GM19099 (cell line): ENCODE measurements around the gene PKD2.

ENCODE experiments used
- POLR2A ChIP-seq: IDR thresholded peaks from 3 replicates; pipeline ENCODE4 v1.6.1; 2011; ENCODE audit warnings: low read depth; ENCODE audit not compliant: insufficient read length; ENCODE audit errors: extremely low read depth

Gene PKD2

DNA sequence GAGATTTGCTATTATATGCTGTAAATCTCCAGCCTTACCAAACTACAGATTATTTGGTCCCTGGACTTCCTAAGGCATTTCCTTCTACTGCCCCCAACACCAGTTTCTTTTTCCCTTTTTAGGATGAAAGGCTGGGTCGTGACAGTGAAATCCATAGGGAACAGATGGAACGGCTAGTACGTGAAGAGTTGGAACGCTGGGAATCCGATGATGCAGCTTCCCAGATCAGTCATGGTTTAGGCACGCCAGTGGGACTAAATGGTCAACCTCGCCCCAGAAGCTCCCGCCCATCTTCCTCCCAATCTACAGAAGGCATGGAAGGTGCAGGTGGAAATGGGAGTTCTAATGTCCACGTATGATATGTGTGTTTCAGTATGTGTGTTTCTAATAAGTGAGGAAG lies 67.9 kb downstream of the PKD2 start:
- TF ChIP-seq POLR2A, result no peak

- TF ChIP-seq POLR2A, result no peak
These were observed 70.6 kb downstream of the PKD2 start for GRCh38 chr4:88077911-88078524.

DNA sequence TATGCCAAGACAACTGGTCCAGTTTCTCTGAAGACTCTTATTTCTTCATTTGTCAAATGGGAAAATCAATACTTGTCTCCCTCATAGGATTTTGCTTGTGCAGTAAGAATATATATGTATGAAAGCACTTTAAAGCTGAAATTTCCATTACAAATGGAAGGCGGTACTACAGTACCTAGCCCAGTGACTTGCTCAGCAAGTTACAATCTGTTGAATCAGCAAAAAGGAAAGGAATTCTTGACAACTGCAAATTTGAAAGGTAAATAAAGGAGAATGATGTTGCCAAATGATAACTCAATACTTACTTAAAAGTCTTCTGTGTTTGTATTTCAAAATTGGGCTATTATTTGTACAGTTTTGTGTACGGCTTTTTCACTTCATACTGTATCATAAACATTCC lies 71.1 kb downstream of the PKD2 start:
- TF ChIP-seq POLR2A, result no peak

DNA sequence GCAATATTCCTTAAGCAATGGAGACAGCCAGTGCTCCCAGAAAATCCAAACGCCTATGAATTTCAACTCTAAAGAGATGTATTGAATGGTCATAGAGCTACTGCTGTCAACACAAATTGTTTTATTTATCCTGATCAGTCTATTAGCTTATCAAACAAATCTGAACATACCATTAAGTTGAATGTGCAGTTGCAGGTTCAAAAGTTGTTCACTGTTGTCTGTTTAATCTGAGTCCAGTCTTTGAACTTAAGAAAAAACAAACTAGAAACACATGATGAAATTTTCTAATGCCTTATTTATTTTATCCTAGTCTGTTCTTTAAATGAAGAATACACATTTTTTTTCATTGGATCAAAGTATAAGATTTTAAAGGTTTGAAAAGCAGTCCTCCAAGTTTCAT lies 73.2 kb downstream of the PKD2 start:
- TF ChIP-seq POLR2A, result no peak

DNA sequence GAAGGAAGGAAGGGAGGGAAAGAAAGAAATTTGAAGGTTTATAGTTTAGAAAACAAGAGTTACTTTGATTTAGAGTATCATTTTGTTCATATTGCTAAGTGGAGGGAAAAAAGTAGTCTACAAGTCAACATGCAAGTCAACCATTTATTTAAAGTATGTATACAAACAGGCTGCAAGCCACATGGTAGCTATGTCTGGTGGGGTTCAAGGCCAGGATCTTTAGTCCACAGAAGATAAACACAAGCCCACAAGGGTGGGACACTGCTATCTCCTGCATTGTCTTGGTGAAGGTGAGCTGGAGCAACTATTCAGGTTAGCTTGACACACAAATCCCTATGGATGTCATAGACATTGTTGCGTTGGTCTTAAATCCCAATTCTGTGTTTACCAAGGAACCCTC lies 79.6 kb downstream of the PKD2 start:
- no peak for TF ChIP-seq POLR2A

DNA sequence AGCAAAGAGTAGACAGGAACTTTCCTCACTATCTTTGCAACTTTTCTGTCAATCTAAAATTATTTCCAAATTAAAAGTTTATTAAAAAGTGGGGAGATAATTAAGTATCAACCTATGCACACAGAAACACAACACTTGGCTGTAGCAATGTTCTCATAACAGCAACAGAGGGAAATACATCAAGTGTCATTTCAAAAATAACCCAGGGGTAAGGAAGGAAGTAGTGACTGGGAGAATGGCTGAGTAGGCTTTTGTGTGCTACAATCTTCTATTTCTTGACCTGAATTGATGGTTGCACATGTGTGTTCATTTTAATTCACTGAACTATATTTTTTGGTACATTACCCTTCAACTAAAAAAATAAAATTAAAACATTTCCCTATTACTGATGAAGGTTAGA lies 83.5 kb downstream of the PKD2 start:
- TF ChIP-seq POLR2A, result no peak

- no peak for TF ChIP-seq POLR2A
These were observed 83.9 kb downstream of the PKD2 start for GRCh38 chr4:88091378-88091777.

DNA sequence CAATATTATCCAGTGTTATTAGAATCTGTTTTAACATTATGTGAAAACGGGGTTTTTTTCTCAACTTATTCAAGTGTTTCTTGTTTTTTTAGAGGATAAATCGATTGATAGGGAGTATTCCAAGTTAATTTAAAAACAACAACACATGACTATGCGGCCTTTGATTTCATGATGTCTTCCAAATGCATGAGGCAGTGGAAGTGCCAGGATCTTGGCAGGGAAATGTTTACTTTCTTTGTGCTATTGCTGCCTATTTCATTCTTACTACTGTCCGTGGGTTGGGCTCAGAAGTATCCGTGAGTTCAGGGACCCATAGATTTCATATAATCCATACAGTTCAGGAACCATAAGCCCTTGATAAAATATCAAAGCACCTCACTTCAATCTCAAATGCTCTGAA lies 86.4 kb downstream of the PKD2 start:
- TF ChIP-seq POLR2A, result no peak

GRCh38 chr4:88097301-88097700 lies 89.9 kb downstream of the PKD2 start:
- TF ChIP-seq POLR2A, result no peak

GRCh38 chr4:88097781-88098180 lies 90.3 kb downstream of the PKD2 start:
- no peak for TF ChIP-seq POLR2A

DNA sequence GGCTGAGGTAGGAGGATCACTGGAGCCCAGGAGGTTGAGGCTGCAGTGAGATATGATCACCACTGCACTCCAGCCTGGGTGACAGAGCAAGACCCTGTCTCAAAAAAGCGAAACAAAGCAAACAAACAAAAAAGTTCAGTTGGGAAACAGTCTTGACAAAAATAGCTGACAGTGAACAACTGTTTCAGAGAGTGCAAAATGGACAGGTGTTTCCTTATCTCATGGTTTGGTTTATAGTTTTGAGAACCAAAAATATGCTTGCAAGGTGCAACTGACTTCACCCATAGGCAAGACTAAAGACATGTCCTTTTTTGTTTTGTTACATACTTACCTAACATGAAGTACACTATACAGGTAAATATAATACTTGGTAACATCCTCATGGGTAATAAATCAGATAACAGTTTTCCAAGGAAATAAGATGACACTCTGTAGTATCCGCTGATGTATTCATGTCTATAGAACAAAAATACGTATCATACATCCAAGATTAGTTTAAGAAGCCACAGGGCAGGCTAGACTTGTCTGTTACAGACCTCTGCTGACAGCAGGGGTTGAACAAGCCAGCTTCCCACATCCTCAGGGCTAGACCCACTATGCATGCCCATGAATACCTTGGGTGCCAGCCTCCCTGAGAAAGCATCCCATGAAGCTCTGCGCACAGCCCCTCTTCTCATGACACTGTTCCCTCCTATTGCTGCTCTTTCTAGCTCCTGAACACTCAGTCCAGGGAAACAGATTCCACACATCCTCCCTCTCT lies 91.7 kb downstream of the PKD2 start:
- no peak for TF ChIP-seq POLR2A

- TF ChIP-seq POLR2A, result no peak
These were observed 93.7 kb downstream of the PKD2 start for GRCh38 chr4:88101165-88101564.

GRCh38 chr4:88102026-88102425 lies 94.6 kb downstream of the PKD2 start:
- TF ChIP-seq POLR2A, result no peak

GRCh38 chr4:88104902-88105610 lies 97.6 kb downstream of the PKD2 start:
- TF ChIP-seq POLR2A, result no peak

DNA sequence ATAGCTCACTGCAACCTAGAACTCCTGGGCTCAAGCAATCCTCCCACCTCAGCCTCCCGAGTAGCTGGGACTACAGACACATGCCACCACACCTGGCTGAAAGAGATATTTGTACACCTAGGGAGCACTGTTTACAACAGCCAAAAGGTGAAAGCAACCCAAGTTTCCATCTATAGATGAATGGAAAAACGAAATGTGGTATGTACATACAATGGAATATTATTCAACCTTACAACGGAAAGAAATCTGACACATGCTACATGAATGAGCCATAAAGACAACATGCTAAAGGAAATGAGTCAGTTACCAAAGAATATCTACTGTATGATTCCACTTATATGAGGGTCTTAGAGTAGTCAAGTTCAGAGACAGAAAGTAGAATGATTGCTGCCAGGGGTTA lies 98.8 kb downstream of the PKD2 start:
- TF ChIP-seq POLR2A, result no peak
